Measurements from ENCODE around the gene IL25. TPM values are rescaled to one million over a fixed set of nuclear protein-coding genes. Genes with fewer than 3 reads are reported as not detected.

Gene IL25
- total and polyA plus RNA-seq, 5 experiments from 2014 or later = not detected

Small RNAs within 50 kb of the gene (microRNA-seq; reads per million reads assigned to microRNA genes)
- gene MIR208A (ENCODE audit: borderline microRNAs expressed) (not detected), gene MIR208B (ENCODE audit: borderline microRNAs expressed) (2.1 reads per million)

Other genes with a start within 250 kb of the IL25 start
- 1 to 10 TPM; 7.2 to 7.9 TPM for gene SLC7A8, start 189.1 kb upstream of the IL25 start, total RNA-seq
- 10 to 100 TPM in 2 of 3 donors, 1 to 10 TPM in 1; 4.0 to 12.8 (median 10.9) TPM for gene SLC7A8, start 189.1 kb upstream of the IL25 start, polyA plus RNA-seq
- not detected for gene RNF212B, start 134.9 kb upstream of the IL25 start, total RNA-seq
- not detected for gene RNF212B, start 134.9 kb upstream of the IL25 start, polyA plus RNA-seq
- gene HOMEZ, start 86.7 kb upstream of the IL25 start, total RNA-seq = 10 to 100 TPM; 15.4 to 16.0 TPM
- 1 to 10 TPM; 3.9 to 6.1 (median 5.9) TPM for gene HOMEZ, start 86.7 kb upstream of the IL25 start, polyA plus RNA-seq
- 100 to 1,000 TPM; 113 to 119 TPM for gene PPP1R3E, start 70.0 kb upstream of the IL25 start, total RNA-seq
- gene PPP1R3E, start 70.0 kb upstream of the IL25 start, polyA plus RNA-seq = 1 to 10 TPM; 2.6 to 3.1 (median 3.1) TPM
- gene BCL2L2, start 66.0 kb upstream of the IL25 start, total RNA-seq = 1 to 10 TPM; 3.8 to 4.2 TPM
- not detected for gene BCL2L2, start 66.0 kb upstream of the IL25 start, polyA plus RNA-seq
- 100 to 1,000 TPM; 214 to 218 TPM for gene PABPN1, start 51.4 kb upstream of the IL25 start, total RNA-seq
- 10 to 100 TPM; 84.3 to 96.9 (median 88.5) TPM for gene PABPN1, start 51.4 kb upstream of the IL25 start, polyA plus RNA-seq
- gene SLC22A17, start 19.9 kb upstream of the IL25 start, total RNA-seq = 10 to 100 TPM; 20.8 to 22.6 TPM
- 1 to 10 TPM; 3.9 to 9.6 (median 5.5) TPM for gene SLC22A17, start 19.9 kb upstream of the IL25 start, polyA plus RNA-seq
- not detected for gene EFS, start 7.6 kb upstream of the IL25 start, total RNA-seq
- not detected for gene EFS, start 7.6 kb upstream of the IL25 start, polyA plus RNA-seq
- gene CMTM5, start 4.2 kb downstream of the IL25 start, total RNA-seq = not detected
- not detected for gene CMTM5, start 4.2 kb downstream of the IL25 start, polyA plus RNA-seq
- gene MYH6, start 35.5 kb downstream of the IL25 start, total RNA-seq = not detected
- gene MYH6, start 35.5 kb downstream of the IL25 start, polyA plus RNA-seq = not detected
- not detected for gene MYH7, start 62.9 kb downstream of the IL25 start, total RNA-seq
- gene MYH7, start 62.9 kb downstream of the IL25 start, polyA plus RNA-seq = not detected
- 10 to 100 TPM; 83.7 to 86.6 TPM for gene NGDN, start 96.9 kb downstream of the IL25 start, total RNA-seq
- 10 to 100 TPM; 64.0 to 84.8 (median 68.4) TPM for gene NGDN, start 96.9 kb downstream of the IL25 start, polyA plus RNA-seq
- 1 to 10 TPM in 1 of 2 experiments, under 1 TPM in 1; 0.62 to 1.0 TPM for gene ZFHX2, start 179.0 kb downstream of the IL25 start, total RNA-seq
- gene ZFHX2, start 179.0 kb downstream of the IL25 start, polyA plus RNA-seq = under 1 TPM; 0.02 to 0.23 (median 0.03) TPM
- gene THTPA, start 183.5 kb downstream of the IL25 start, total RNA-seq = 10 to 100 TPM; 28.5 to 29.4 TPM
- 10 to 100 TPM; 14.9 to 15.6 (median 14.9) TPM for gene THTPA, start 183.5 kb downstream of the IL25 start, polyA plus RNA-seq
- 100 to 1,000 TPM; 483 to 529 TPM for gene AP1G2, start 195.0 kb downstream of the IL25 start, total RNA-seq
- 10 to 100 TPM; 67.8 to 91.4 (median 68.4) TPM for gene AP1G2, start 195.0 kb downstream of the IL25 start, polyA plus RNA-seq
- not detected for gene JPH4, start 206.0 kb downstream of the IL25 start, total RNA-seq
- under 1 TPM in 2 of 3 donors, not detected in 1; 0.07 to 0.29 TPM for gene JPH4, start 206.0 kb downstream of the IL25 start, polyA plus RNA-seq